HepG2 (cell line): ENCODE data around the gene SGF29. TPM values are rescaled to one million over a fixed set of nuclear protein-coding genes. Genes with fewer than 3 reads are reported as not detected.

ENCODE experiments used
- ATF1 ChIP-seq: IDR thresholded peaks from 2 replicates; pipeline ENCODE4 v1.6.1; 2016; ENCODE audit warnings: mild to moderate bottlenecking, control low read depth
- CBX1 ChIP-seq: IDR thresholded peaks from one replicate; pipeline ENCODE4 v1.6.1; 2016; ENCODE audit warnings: antibody characterized with exemption, low read depth
- EHMT2 ChIP-seq: fragments of 200-600 bp; sonication (generic); IDR thresholded peaks from 2 replicates; pipeline ENCODE4 v1.7.0; 2017; ENCODE audit warnings: antibody characterized with exemption, low read depth, low read length, borderline replicate concordance
- JDP2 ChIP-seq: sonication (generic); formaldehyde crosslinking; IDR thresholded peaks from 2 replicates; pipeline ENCODE4 v1.8.1; 2022; ENCODE audit warnings: missing genetic modification reagents, borderline replicate concordance
- KIAA2018 ChIP-seq: sonication (generic); formaldehyde crosslinking; IDR thresholded peaks from 2 replicates; pipeline ENCODE4 v1.5.0; 2020; ENCODE audit warnings: mild to moderate bottlenecking, missing genetic modification reagents, borderline replicate concordance
- KLF6 ChIP-seq: IDR thresholded peaks from 2 replicates; pipeline ENCODE4 v1.8.0; 2016; ENCODE audit warnings: missing biosample characterization, missing genetic modification reagents
- SMARCE1 ChIP-seq: fragments of 450-650 bp; IDR thresholded peaks from 2 replicates; pipeline ENCODE4 v1.6.1; 2017; ENCODE audit warnings: borderline replicate concordance
- SSRP1 ChIP-seq: IDR thresholded peaks from 2 replicates; pipeline ENCODE4 v1.6.1; 2016; ENCODE audit warnings: control low read depth
- TEF ChIP-seq: sonication (generic); formaldehyde crosslinking; IDR thresholded peaks from 2 replicates; pipeline ENCODE4 v1.5.0; 2020; ENCODE audit warnings: missing genetic modification reagents
- THAP8 ChIP-seq: sonication (generic); formaldehyde crosslinking; IDR thresholded peaks from 2 replicates; pipeline ENCODE4 v1.5.1; 2020; ENCODE audit warnings: missing genetic modification reagents, mild to moderate bottlenecking, borderline replicate concordance
- ZFP36 ChIP-seq: fragments of 150-350 bp; IDR thresholded peaks from 2 replicates; pipeline ENCODE4 v1.6.1; 2018; ENCODE audit warnings: borderline replicate concordance, low read length, low read depth; ENCODE audit not compliant: partially characterized antibody
- ZNF101 ChIP-seq: sonication (generic); formaldehyde crosslinking; IDR thresholded peaks from 2 replicates; pipeline ENCODE4 v1.4.0; 2020; ENCODE audit warnings: mild to moderate bottlenecking, low read depth, missing genetic modification reagents, borderline replicate concordance
- ZNF282 ChIP-seq: fragments of 450-650 bp; IDR thresholded peaks from 2 replicates; pipeline ENCODE4 v1.6.1; 2018; ENCODE audit not compliant: partially characterized antibody
- ZNF44 ChIP-seq: sonication (generic); formaldehyde crosslinking; IDR thresholded peaks from 2 replicates; pipeline ENCODE4 v1.5.1; 2020; ENCODE audit warnings: mild to moderate bottlenecking, missing genetic modification reagents
- polyA plus RNA-seq, 8 experiments: library from polyadenylated mRNA; depleted of rRNA in 3 of 8; stranded (reverse) in 7 of 8; unstranded in 1 of 8; fragments of >200 nt; fragmentation: Illumina TruSeq in 4 of 8; extraction: Trizol in 4 of 8; gene quantifications; 2 replicates each; pipeline versions ENCODE4 v1.2.1 to v1.2.3, GENCODE V29; 2011 to 2016; ENCODE audit warnings: low read depth in 4 of 8, missing spikeins in 1 of 8, mixed read lengths in 1 of 8; ENCODE audit not compliant: insufficient read depth in 1 of 8
- total RNA-seq, 5 experiments: library from RNA; depleted of rRNA; stranded (reverse); fragments of >200 nt; fragmentation: Illumina TruSeq; extraction: Trizol; gene quantifications; 2 replicates each; pipeline ENCODE4 v1.2.3, GENCODE V29; 2016; ENCODE audit warnings: low read depth in 1 of 5
- TF ChIP-seq, protein P1 (sequence below): sonication (generic); formaldehyde crosslinking; IDR thresholded peaks from 2 replicates; pipeline ENCODE4 v1.5.0; 2020; ENCODE audit warnings: missing genetic modification reagents, mild to moderate bottlenecking, borderline replicate concordance
- TF ChIP-seq, protein P2 (sequence below): sonication (generic); formaldehyde crosslinking; IDR thresholded peaks from 2 replicates; pipeline ENCODE4 v1.4.0; 2020; ENCODE audit warnings: missing genetic modification reagents

The SGF29 gene
- total and polyA plus RNA-seq, 2 of the 13 experiments (the other 11 are each of a cell fraction or from before 2014, with no cell fraction given) = 5.0 to 29.4 TPM

- TF ChIP-seq KIAA2018 (CRISPR knock-in tag) (no peak), SSRP1 (CRISPR knock-in tag) (no peak; the same call in 1 of the 2 replicates), CBX1 (no peak), ZNF101 (CRISPR knock-in tag) (0 out of 2 replicates have a peak, but pooled peaks have one; percentile 23), ZFP36 (no peak), THAP8 (CRISPR knock-in tag) (no peak), KLF6 (CRISPR knock-in tag) (no peak), ATF1 (CRISPR knock-in tag) (no peak), ZNF282 (no peak), TEF (CRISPR knock-in tag) (no peak), SMARCE1 (no peak), JDP2 (CRISPR knock-in tag) (no peak; the same call in 1 of the 2 replicates), ZNF44 (CRISPR knock-in tag) (peak; percentile 97; the same call in 1 of the 2 replicates), EHMT2 (no peak)
- TF ChIP-seq, protein P1, sequence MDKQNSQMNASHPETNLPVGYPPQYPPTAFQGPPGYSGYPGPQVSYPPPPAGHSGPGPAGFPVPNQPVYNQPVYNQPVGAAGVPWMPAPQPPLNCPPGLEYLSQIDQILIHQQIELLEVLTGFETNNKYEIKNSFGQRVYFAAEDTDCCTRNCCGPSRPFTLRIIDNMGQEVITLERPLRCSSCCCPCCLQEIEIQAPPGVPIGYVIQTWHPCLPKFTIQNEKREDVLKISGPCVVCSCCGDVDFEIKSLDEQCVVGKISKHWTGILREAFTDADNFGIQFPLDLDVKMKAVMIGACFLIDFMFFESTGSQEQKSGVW = no peak
- TF ChIP-seq, protein P2, sequence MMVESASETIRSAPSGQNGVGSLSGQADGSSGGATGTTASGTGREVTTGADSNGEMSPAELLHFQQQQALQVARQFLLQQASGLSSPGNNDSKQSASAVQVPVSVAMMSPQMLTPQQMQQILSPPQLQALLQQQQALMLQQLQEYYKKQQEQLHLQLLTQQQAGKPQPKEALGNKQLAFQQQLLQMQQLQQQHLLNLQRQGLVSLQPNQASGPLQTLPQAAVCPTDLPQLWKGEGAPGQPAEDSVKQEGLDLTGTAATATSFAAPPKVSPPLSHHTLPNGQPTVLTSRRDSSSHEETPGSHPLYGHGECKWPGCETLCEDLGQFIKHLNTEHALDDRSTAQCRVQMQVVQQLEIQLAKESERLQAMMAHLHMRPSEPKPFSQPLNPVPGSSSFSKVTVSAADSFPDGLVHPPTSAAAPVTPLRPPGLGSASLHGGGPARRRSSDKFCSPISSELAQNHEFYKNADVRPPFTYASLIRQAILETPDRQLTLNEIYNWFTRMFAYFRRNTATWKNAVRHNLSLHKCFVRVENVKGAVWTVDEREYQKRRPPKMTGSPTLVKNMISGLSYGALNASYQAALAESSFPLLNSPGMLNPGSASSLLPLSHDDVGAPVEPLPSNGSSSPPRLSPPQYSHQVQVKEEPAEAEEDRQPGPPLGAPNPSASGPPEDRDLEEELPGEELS (CRISPR knock-in tag) = peak; percentile 35
These were observed 56.2 kb downstream of the SGF29 start, which contains the start of gene SULT1A1 (continued) for GRCh38 chr16:28609631-28610594.
